Measurements from ENCODE around the gene SCFD2.

Gene SCFD2

GRCh38 chr4:53019485-53020382, 346.1 kb downstream of the SCFD2 start:
- no peak for DNase-seq

- DNase-seq: no peak
Measured at GRCh38 chr4:53018471-53018870, 347.4 kb downstream of the SCFD2 start.

- DNase-seq: no peak
Measured at GRCh38 chr4:53016099-53016820, 349.6 kb downstream of the SCFD2 start.

GRCh38 chr4:53015681-53016080, 350.2 kb downstream of the SCFD2 start:
- DNase-seq: peak in 6 of 56 donors; percentile 1 to 39 (median 2)

- DNase-seq: no peak
Measured at GRCh38 chr4:53014881-53015280, 351.0 kb downstream of the SCFD2 start.

GRCh38 chr4:53013873-53014775, 351.7 kb downstream of the SCFD2 start:
- DNase-seq: no peak

- no peak for DNase-seq
Measured at GRCh38 chr4:53012738-53013137, 353.1 kb downstream of the SCFD2 start.

GRCh38 chr4:53011259-53011905, 354.5 kb downstream of the SCFD2 start:
- DNase-seq: no peak

- no peak for DNase-seq
Measured at GRCh38 chr4:53010318-53010717, 355.5 kb downstream of the SCFD2 start.

GRCh38 chr4:53009824-53010223, 356.0 kb downstream of the SCFD2 start:
- DNase-seq: no peak

GRCh38 chr4:53007024-53007423, 358.8 kb downstream of the SCFD2 start:
- no peak for DNase-seq

GRCh38 chr4:53005808-53006207, 360.1 kb downstream of the SCFD2 start:
- peak in 1 of 56 donors; percentile 1 for DNase-seq

- peak in 2 of 56 donors; percentile 2 to 4 for DNase-seq
Measured at GRCh38 chr4:53005149-53005546, 360.7 kb downstream of the SCFD2 start.

- DNase-seq: no peak
Measured at GRCh38 chr4:53004497-53005148, 361.2 kb downstream of the SCFD2 start.

- no peak for DNase-seq
Measured at GRCh38 chr4:53003959-53004358, 361.9 kb downstream of the SCFD2 start.

- DNase-seq: no peak
Measured at GRCh38 chr4:53000560-53000959, 365.3 kb downstream of the SCFD2 start.

GRCh38 chr4:52999626-53000025, 366.2 kb downstream of the SCFD2 start:
- no peak for DNase-seq

- DNase-seq: no peak
Measured at GRCh38 chr4:52998413-52998812, 367.4 kb downstream of the SCFD2 start.

- DNase-seq: no peak
Measured at GRCh38 chr4:52997132-52997416, 368.8 kb downstream of the SCFD2 start.

- DNase-seq: no peak
Measured at GRCh38 chr4:52996261-52997131, 369.4 kb downstream of the SCFD2 start.
